AG09309 (cell line): Measurements from ENCODE around the gene NLRP3.
"Not testable (repeated sequence)": the region's sequence is repeated elsewhere in the genome, so short reads cannot be mapped to it uniquely, and the experiment has no call there.

Source experiments
- DNase-seq: peaks from one replicate; pipeline ENCODE4 v3.0.0-alpha.2; 2010; ENCODE audit warnings: low read depth
- H3K4me3 ChIP-seq: 2 replicates; pipeline ENCODE4 v1.5.1; 2011; ENCODE audit warnings: mild to moderate bottlenecking, low read depth, low read length, moderate library complexity; ENCODE audit not compliant: control insufficient read depth
- TF ChIP-seq, protein P1 (sequence below): IDR thresholded peaks from 2 replicates; pipeline ENCODE4 v1.5.1; 2011; ENCODE audit warnings: mild to moderate bottlenecking, low read depth, low read length, inconsistent platforms; ENCODE audit not compliant: insufficient read depth, control insufficient read depth; ENCODE audit errors: missing control alignments

NLRP3 gene

GRCh38 chr1:247415423-247416361 is at the start of gene NLRP3:
Gene NLRP3 (plus strand): TSS chr1:247416173. CDS start chr1:247418801, 2,628 bp downstream.
- TF ChIP-seq, protein P1, sequence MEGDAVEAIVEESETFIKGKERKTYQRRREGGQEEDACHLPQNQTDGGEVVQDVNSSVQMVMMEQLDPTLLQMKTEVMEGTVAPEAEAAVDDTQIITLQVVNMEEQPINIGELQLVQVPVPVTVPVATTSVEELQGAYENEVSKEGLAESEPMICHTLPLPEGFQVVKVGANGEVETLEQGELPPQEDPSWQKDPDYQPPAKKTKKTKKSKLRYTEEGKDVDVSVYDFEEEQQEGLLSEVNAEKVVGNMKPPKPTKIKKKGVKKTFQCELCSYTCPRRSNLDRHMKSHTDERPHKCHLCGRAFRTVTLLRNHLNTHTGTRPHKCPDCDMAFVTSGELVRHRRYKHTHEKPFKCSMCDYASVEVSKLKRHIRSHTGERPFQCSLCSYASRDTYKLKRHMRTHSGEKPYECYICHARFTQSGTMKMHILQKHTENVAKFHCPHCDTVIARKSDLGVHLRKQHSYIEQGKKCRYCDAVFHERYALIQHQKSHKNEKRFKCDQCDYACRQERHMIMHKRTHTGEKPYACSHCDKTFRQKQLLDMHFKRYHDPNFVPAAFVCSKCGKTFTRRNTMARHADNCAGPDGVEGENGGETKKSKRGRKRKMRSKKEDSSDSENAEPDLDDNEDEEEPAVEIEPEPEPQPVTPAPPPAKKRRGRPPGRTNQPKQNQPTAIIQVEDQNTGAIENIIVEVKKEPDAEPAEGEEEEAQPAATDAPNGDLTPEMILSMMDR: no peak
- no peak for DNase-seq
- H3K4me3 ChIP-seq: peak within 1 kb of the TSS; percentile 23

DNA sequence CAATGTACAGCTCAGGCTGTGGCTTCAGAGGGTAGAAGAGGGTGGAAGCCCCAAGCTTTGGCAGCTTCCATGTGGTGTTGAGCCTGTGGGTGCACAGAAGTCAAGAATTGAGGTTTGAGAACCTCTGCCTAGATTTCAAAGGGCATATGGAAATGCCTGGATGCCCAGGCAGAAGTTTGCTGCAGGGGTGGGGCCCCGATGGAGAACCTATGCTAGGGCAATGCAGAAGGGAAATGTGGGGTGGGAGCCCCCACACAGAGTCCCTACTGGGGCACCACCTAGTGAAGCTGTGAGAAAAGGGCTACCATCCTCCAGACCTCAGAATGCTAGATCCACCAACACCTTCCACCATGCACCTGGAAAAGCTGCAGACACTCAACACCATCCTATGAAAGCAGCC is 49.6 kb upstream of the NLRP3 start:
- DNase-seq, H3K4me3 ChIP-seq: not testable (repeated sequence)

GRCh38 chr1:247366926-247367645 is 48.9 kb upstream of the NLRP3 start:
- H3K4me3 ChIP-seq: no peak overlapping the region
- no peak for DNase-seq
- TF ChIP-seq, protein P1: no peak

DNA sequence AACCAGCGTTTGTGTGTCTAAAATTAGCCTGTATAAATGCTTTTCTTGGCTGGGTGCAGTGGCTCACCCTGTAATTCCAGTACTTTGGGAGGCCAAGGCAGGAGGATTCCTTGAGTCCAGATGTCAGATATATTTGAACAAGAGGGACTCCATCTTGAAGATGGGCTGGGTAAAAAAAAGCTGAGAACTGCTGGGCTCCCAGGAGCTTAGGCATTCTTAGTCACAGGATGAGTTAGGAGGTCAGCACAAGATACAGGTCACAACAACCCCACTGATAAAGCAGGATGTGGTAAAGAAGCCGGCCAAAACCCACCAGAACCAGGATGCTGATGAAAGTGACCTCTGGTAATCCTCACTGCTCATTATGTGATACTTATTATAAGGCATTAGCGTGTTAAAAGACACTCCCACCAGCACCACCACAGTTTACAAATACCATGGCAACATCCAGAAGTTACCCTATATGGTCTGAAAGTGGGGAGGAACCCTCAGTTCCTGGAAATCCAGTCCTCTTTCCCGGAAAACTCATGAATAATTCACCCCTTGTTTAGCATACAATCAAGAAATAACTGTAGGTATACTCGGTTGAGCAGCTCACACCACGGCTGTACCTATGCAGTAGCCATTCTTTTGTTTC is 48.1 kb upstream of the NLRP3 start:
- TF ChIP-seq, protein P1: no peak
- no peak overlapping the region for H3K4me3 ChIP-seq
- no peak for DNase-seq

GRCh38 chr1:247368490-247369145 is 47.4 kb upstream of the NLRP3 start:
- DNase-seq: no peak
- no peak overlapping the region for H3K4me3 ChIP-seq
- TF ChIP-seq, protein P1: no peak

GRCh38 chr1:247370786-247371732 is 44.9 kb upstream of the NLRP3 start:
- no peak overlapping the region for H3K4me3 ChIP-seq
- TF ChIP-seq, protein P1: no peak
- no peak for DNase-seq
